NCI-H128 (cell line): Measurements from ENCODE around the gene CD63.

Source experiments
- DNase-seq: peaks from one replicate; lab custom pipeline; 2025; ENCODE audit not compliant: unreplicated experiment; lab: John Stamatoyannopoulos, UW

Gene CD63

GRCh38 chr12:55692631-55693322, 36.0 kb downstream of the CD63 start:
- DNase-seq: no peak

- no peak for DNase-seq
These were observed 39.8 kb downstream of the CD63 start for GRCh38 chr12:55688716-55689655.

- DNase-seq: no peak
These were observed 41.1 kb downstream of the CD63 start for GRCh38 chr12:55687746-55688145.

- no peak for DNase-seq
These were observed 42.3 kb downstream of the CD63 start for GRCh38 chr12:55686366-55687010.

GRCh38 chr12:55685671-55686070, 43.1 kb downstream of the CD63 start:
- no peak for DNase-seq

GRCh38 chr12:55684761-55685370, 43.9 kb downstream of the CD63 start:
- no peak for DNase-seq

- no peak for DNase-seq
These were observed 45.1 kb downstream of the CD63 start for GRCh38 chr12:55683676-55684075.

GRCh38 chr12:55682087-55682796, 46.6 kb downstream of the CD63 start:
- DNase-seq: no peak

- DNase-seq: no peak
These were observed 47.4 kb downstream of the CD63 start for GRCh38 chr12:55681142-55682077.

- no peak for DNase-seq
These were observed 49.1 kb downstream of the CD63 start for GRCh38 chr12:55679691-55680090.

- no peak for DNase-seq
These were observed 52.1 kb downstream of the CD63 start for GRCh38 chr12:55676707-55677106.

GRCh38 chr12:55675666-55676065, 53.1 kb downstream of the CD63 start:
- no peak for DNase-seq
